HG02840 (cell line): ENCODE data around the gene SREBF2.

Experiments used
- ATAC-seq: cut with Tn5 transposase; IDR thresholded peaks from one replicate; pipeline ENCODE4 v1.9.1; 2021; ENCODE audit warnings: mild to moderate bottlenecking, moderate library complexity, moderate number of reproducible peaks; ENCODE audit not compliant: unreplicated experiment, low FRiP score

The SREBF2 gene

GRCh38 chr22:41917375-41917902 is 84.5 kb downstream of the SREBF2 start:
- ATAC-seq, result no peak

DNA sequence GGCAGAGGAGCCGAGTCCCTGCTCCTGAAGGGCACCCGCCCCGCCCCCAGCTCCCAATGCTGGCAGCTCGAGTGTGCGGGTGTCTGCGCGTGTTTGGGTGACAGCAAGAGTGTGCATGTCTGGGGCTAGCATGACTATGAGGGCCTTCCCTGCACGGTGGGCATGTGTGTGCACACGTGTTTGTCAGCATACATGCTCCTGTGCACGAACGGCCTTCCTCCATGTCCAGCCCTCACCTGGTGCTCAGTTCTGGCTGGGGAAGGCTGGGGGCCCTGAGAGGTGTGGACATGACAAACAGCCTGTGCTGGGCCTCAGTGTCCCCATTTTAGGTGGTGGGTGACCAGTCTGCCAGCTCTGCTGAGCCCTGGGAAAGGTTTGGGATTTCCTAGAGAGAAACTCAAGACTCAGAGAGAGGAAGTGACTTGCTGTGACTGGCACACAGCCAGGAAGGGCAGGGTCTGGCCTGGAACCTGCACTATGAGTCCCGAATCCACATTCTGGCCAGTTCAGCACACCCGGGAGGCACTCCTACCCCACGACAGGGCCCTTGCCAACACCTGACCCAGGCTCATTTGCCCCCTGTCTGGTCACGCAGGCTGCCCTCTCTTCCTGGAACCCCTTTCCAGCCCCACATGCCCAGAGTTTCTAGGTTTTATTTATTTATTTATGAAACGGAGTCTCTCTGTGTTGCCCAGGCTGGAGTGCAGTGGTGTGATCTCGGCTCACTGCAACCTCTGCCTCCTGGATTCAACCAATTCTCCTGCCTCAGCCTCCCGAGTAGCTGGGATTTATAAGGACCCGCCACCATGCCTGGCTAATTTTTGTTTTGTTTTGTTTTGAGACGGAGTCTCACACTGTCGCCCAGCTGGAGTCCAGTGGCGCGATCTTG is 85.2 kb downstream of the SREBF2 start:
- ATAC-seq, result no peak

DNA sequence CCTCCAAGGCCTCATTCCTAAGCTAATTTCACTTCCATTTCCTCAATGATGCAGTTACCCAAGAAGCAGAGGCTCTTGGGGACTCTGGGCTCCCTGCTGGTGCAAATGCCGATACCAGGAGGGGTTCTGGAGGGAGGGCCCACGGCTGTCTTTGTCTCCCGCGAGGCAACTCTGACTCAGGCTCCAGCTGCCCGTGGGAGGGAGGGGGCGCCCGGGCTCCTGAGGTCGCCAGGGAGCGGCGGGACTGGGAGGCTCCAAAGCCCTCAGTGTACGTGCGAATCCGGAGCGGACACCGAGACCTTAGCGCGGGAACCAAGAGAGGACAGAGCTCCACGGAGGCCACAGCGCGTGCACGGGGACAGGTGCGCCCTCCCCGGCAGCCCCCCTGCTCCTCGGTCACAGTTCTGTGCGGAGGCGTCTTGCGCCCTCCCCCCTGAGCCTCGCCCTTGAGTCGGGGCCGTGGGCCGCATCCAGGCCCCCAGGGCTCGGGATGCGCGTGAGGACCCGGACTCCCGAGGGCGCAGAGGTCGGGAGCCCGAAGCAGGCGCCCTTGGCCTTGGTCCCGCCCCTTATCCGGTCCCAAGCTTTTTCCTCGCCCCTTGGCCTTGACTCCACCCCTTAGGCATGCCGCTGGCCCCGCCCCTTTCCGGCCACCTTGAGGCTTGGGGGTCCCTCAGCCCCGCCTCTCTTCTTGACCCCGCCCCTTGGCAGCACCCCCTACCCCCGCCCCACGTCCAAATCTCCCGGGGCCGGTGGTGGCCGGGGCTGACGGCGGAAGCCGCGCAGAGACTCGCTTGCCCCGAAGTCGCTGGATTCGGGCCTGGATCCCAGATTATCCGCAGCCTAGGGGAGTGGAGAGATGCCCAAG is 86.7 kb downstream of the SREBF2 start:
- ATAC-seq, result peak; percentile 44

DNA sequence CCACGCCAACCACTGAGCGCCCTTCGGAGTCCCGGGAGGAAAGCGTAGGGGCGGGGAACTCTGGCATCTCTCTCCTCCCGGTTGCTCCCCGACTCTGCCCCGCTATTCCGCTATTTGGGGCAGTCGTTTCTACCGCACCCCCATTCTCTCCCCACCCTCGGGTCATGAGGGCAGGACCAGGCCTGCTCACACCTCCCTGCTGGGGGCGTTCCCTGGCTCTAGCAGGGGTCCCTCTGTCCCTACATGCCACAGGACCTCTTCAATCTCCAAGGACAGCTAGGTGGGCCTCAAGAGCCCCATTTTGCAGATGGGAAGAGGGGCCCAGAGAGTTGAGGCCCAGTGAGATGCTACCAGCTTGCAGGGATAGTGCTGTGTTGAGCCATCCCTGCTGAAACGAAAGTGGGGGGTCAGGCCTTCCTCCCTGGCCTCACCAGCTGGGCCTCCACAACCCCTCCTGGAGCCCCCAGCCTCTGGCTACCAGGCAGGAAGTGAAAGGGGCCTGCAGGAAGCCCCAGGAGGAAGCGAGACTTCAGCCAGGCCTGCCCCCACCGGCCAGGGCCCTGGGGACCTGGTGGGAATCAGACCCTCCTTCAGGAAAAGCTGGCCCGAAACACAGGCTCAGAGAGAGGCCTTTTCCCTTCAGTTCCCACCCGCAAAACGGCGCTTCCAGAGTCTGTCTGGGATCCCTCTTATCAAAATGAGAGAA is 87.5 kb downstream of the SREBF2 start:
- peak; percentile 24 for ATAC-seq

- no peak for ATAC-seq
These were observed 89.4 kb downstream of the SREBF2 start for GRCh38 chr22:41922328-41922727.

GRCh38 chr22:41922940-41923594 is 90.2 kb downstream of the SREBF2 start:
- ATAC-seq, result no peak

DNA sequence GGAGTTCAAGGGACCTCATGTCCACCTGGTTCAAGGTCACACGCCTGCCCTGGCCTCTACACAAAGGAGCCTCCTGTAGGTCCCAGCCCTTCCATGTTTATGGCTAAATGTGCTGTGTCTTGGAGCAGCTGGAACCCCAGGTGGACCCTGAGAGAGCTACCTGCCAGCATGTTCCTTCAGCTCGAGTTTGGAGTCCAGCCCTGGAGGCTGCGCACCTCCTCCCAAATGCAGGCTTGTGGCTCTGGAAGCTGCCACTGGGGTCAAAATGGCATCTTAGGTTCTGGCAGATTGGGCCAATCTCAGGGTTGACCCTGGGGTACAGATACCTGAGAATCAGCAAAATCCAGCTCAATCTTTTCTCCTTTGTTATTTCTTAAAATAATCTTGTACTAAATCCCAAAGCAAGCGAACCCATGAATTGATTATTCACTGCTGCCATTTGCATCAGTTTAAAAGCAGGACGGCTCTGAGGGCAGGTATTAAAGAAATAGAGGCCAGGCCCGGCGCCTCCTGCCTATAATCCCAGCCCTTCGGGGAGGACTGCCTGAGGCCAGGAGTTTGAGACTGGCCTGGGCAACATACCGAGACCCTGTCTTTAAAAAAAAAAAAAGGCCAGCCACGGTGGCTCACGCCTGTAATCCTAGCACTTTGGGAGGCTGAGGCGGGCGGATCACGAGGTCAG is 90.8 kb downstream of the SREBF2 start:
- no peak for ATAC-seq

GRCh38 chr22:41925783-41926460 is 93.0 kb downstream of the SREBF2 start:
- ATAC-seq, result no peak

DNA sequence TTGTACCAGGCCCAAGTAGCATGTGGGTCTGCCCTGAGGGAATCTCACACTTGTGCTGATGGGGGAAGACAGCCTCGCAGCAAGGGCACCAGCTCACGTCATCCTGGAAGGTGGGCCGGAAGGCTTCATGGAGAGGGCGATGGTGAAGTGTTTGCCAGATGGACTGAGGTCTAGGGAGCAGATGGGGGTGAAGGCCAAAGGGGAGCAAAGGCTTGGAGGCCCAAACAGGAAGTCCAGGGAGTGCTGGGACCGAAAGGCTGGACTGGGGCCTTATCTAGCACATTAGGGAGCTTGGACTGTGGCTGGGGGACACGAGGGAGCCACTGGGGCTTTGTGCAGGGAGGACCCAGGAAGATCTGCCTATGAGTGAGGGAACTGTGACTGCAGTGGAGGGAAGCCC is 94.9 kb downstream of the SREBF2 start:
- ATAC-seq, result no peak

DNA sequence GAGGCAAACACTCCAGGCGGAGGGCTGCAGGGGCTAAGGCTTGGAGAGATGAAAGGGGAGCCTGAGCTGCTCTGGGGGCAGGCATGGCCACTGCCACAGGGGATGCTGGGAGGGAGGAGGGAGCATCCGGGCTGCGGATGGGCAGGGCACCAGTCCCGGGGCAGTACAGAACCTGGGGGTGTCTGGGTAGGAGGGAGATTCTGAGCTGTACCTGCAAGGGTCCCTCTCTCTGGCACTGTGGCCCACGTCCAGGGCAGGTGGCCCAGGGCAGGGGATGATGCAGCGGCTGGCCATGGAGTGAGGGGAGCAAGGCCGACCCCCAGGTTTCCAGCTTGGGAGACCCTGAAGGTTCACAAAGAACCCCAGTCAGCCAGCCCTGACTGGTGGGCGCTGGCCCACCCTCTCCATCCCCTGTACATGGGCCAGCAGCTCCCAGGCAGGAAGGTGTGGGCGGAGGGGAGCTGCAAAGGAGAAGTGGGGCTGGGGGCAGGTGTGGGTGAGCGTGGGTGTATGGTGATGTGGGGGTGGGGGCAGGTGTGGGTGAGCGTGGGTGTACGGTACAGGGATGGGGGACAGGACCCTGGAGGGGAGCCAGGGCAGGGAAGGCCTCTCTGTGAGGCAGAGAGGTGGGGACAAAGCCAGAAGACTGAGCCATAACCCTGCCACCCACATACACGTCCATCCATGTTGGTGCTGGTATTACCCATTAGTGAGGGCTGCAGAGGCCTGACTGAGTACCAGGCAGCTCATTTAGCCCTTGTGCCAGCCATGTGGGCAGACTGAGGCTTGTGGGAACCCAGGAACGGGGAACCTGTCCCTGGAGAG is 95.9 kb downstream of the SREBF2 start:
- ATAC-seq, result no peak

GRCh38 chr22:41929418-41929810 is 96.5 kb downstream of the SREBF2 start:
- no peak for ATAC-seq

GRCh38 chr22:41931701-41932269 is 98.9 kb downstream of the SREBF2 start:
- ATAC-seq, result no peak

DNA sequence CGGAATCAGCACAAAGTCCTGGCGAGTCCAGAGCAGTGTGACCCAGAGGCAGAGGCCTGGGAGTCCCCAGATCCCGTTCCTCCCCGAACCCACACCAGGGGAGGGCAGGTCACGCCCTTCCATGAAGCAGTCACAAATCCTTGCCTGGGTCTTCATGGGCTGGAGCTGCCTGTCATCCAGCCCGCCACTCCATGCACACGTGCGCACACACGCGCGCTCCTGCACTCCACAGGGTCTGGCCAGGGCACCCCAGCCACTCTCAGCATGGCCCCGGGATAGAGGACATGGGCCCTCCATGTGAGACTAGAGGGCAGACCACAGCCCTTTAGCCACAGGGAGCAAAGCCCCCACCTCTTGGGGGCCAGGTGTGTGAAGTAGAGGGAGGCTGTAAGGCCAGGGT is 99.4 kb downstream of the SREBF2 start:
- ATAC-seq, result no peak

DNA sequence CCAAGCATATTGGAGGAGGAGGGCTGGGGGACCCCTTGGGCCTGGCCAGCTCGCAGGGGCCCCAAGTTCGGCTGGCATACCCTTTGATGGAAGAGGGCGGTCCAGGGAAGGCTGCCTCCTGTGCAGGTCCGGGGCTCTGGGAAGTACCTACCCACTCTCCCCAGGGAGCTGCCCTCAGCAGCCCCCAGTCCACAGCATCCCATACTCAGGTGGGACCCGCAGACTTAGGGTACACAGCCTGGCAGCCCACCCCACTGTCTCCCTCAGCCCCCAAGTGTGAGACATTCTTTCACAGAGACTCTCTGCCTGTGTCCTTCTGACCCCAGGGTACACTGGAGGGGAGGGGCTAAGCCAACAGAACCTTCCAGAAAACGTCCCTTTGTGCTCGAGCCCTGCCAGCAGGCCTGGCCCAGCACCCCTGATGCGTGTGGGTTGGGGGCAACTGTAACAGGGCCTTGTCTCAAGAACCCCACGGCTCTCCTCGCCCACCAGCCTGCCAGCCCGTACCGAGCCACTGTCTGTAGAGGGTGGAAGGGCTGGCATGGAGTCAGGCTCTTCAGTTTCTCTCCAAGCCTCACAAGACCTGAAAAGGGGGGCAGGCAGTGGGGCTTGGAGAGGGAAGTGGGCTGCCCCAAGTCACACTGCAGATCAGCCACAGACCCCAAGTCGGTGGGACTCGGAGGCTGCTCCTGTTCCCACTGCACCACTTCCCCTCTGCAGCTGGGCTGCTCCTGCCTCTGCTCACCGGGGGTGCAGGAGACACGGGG is 100.7 kb downstream of the SREBF2 start:
- ATAC-seq, result no peak

DNA sequence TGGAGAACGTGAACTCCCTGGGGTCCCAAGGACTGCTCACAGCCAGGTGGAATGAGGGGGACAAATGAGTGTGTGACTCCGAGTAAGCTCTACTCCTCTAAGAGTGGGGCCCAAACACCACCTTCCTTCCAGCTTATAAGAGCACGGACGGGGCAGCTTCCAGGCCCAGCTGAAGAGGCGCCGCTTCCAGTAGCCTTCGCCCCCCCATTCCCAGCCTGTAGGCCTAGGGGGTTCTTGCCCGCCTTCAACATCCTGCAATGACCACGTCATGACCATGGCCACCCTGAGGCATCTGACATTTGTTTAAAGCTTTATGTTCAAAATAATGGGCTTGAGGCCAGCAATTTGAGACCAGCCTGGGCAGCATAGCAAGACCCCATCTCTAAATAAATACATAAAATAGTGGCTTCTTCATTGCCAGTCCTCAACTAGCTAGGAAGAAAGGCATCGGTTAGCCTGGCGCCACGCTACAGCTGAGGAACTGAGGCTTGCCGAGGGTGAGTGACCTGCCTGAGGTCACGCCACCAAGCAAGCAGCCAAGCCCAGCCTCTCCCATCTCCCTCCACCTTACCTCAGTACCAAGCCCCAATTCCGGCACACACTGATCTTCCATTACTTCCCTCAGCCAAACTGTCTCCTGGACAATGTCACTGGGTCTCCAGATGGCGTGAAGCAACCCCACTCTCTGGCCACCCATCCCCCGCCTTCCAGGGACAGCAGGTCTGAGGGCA is 101.5 kb downstream of the SREBF2 start:
- ATAC-seq, result no peak

DNA sequence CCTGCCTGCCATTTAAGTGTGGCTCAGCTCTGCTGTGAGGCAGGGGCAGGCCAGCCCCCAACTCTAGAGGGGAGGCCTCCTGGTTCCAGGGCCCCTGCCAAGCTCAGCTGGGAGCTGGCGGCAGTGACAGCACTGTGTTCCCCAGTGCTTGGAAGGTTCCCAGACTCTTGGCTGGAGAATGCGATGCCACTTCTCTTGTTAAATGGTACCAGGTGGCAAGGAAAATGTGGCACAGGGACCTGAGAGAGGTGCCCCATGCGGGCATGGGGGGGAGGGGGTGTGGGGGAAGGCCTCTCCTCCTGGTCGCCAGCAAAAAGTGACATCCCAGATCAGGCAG is 102.1 kb downstream of the SREBF2 start:
- ATAC-seq, result no peak

DNA sequence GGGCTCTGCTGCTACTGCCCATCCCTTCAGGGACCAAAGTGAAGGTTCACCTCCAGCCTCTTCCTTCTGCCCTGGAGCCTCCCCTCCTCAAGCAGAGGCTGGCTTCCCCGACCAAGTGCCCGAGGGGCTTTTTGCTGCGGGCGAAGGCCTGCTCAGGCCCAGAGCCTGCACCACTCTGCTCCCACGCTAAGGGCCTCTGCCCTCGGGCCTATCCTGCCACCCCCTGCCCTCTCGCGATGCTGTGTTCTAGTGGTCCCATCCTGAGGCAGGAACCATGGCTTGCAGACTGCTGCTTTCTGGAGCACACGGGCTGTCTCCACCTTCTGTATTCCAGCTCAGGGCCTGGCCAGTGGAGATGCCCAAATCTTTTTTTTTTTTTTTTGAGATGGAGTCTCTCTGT is 102.6 kb downstream of the SREBF2 start:
- ATAC-seq, result no peak
